Cardiac muscle cell (in vitro differentiated cells and primary cell): ENCODE measurements around the gene NCBP3. TPM values are rescaled to one million over a fixed set of nuclear protein-coding genes. Genes with fewer than 3 reads are reported as not detected.
A peak's percentile ranks its signal among the peaks of the same experiment; 100 is the strongest.

ENCODE experiments used
- DNase-seq, 2 donors: peaks; one replicate each; pipeline versions ENCODE4 v3.0.0 to v3.0.0-alpha.2; 2010 to 2017; ENCODE audit warnings: low read depth in 1 of 2, low spot score in 1 of 2
- H3K27ac ChIP-seq: fragments of 200-600 bp; sonication (generic); 2 replicates; pipeline ENCODE4 v1.5.1; 2016
- H3K27me3 ChIP-seq: fragments of 200-600 bp; sonication (generic); 2 replicates; pipeline ENCODE4 v1.6.0; 2016; ENCODE audit warnings: control low read depth
- H3K36me3 ChIP-seq: fragments of 200-600 bp; sonication (generic); 2 replicates; pipeline ENCODE4 v1.5.1; 2016; ENCODE audit warnings: control low read depth
- H3K4me1 ChIP-seq: fragments of 200-600 bp; sonication (generic); 2 replicates; pipeline ENCODE4 v1.8.1; 2017; ENCODE audit warnings: low read depth, mild to moderate bottlenecking, mixed run types
- H3K4me3 ChIP-seq: fragments of 200-600 bp; sonication (generic); 2 replicates; pipeline ENCODE4 v1.5.1; 2016; ENCODE audit warnings: mild to moderate bottlenecking
- H3K9me3 ChIP-seq: fragments of 200-600 bp; sonication (generic); 2 replicates; pipeline ENCODE4 v1.5.1; 2017; ENCODE audit warnings: low read depth, mild to moderate bottlenecking, control low read depth
- polyA plus RNA-seq: library from polyadenylated mRNA; unstranded; fragments of >200 nt; fragmentation: Nextera tagmentation; extraction: Ambion mirVana; gene quantifications from 2 replicates; pipeline ENCODE4 v1.2.1, GENCODE V29; 2016
- total RNA-seq: library from RNA; depleted of rRNA; stranded (reverse); fragments of >200 nt; gene quantifications from 2 replicates; pipeline ENCODE4 v1.2.3, GENCODE V29; 2016
- TF ChIP-seq, protein P1 (sequence below): IDR thresholded peaks from 2 replicates; pipeline ENCODE4 v1.5.1; 2012; ENCODE audit warnings: low read depth, mild to moderate bottlenecking, low read length

The NCBP3 gene
- total and polyA plus RNA-seq, 2 experiments from 2014 or later = 27.0 to 32.2 TPM

- DNase-seq = no peak
- Histone ChIP-seq H3K4me3 (no peak overlapping the region), H3K4me1 (no peaks in the 10 kb centered on the region), H3K9me3 (no peaks in the 10 kb centered on the region), H3K36me3 (peaks cover 89% of the 10 kb centered on the region), H3K27ac (no peak overlapping the region), H3K27me3 (no peaks in the 10 kb centered on the region)
- TF ChIP-seq, protein P1, sequence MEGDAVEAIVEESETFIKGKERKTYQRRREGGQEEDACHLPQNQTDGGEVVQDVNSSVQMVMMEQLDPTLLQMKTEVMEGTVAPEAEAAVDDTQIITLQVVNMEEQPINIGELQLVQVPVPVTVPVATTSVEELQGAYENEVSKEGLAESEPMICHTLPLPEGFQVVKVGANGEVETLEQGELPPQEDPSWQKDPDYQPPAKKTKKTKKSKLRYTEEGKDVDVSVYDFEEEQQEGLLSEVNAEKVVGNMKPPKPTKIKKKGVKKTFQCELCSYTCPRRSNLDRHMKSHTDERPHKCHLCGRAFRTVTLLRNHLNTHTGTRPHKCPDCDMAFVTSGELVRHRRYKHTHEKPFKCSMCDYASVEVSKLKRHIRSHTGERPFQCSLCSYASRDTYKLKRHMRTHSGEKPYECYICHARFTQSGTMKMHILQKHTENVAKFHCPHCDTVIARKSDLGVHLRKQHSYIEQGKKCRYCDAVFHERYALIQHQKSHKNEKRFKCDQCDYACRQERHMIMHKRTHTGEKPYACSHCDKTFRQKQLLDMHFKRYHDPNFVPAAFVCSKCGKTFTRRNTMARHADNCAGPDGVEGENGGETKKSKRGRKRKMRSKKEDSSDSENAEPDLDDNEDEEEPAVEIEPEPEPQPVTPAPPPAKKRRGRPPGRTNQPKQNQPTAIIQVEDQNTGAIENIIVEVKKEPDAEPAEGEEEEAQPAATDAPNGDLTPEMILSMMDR = no peak
Observed at GRCh38 chr17:3821101-3821500, 24.9 kb downstream of the NCBP3 start.

DNA sequence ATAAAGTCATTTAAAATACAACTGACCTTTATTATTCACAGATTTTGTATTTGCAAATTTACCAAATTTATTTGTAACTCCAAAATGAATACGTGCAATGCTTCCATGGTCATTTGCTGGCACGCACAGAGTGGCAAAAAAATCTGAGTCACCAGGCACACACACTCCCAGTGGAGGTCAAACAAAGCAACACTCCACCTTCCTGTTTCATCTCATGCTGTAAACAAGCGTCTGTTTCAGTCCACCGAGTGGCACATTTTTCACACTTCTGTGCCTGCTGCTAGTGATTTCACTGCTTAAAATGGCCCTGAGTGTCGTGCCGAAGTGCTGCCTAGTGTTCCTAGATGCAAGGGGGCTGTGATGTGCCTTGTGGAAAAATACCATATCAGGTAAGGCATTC is 27.3 kb downstream of the NCBP3 start:
- no peak overlapping the region for H3K4me3 ChIP-seq
- DNase-seq = no peak
- H3K36me3 ChIP-seq = peaks cover 86% of the 10 kb centered on the region
- TF ChIP-seq, protein P1 = no peak
- no peaks in the 10 kb centered on the region for H3K27me3 ChIP-seq
- H3K4me1 ChIP-seq = no peaks in the 10 kb centered on the region
- no peaks in the 10 kb centered on the region for H3K9me3 ChIP-seq
- no peak overlapping the region for H3K27ac ChIP-seq

- TF ChIP-seq, protein P1 = no peak
- H3K9me3 ChIP-seq = no peaks in the 10 kb centered on the region
- no peak overlapping the region for H3K27ac ChIP-seq
- H3K4me1 ChIP-seq = no peaks in the 10 kb centered on the region
- H3K36me3 ChIP-seq = peaks cover 91% of the 10 kb centered on the region
- no peak for DNase-seq
- H3K4me3 ChIP-seq = no peak overlapping the region
- no peaks in the 10 kb centered on the region for H3K27me3 ChIP-seq
Observed at GRCh38 chr17:3817851-3818605, 28.0 kb downstream of the NCBP3 start.

DNA sequence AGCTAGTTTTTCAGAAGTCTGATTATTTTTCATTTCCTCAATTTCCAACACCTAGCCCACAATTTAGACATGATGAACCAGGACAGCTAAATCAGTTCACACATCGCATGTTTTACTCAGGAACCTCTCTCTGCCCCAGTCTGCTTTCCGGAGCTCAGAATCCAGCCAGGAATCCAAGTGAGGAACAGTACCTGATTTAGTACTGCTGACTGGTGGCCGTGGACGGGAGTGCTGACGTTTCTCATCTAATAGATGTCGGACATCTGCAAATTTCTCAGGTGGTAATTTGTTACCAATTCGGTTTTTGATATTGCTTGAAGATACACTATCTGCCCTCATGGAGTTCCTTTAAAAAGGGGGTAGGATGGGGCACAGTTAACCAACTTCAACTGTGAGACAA is 30.1 kb downstream of the NCBP3 start:
- Histone ChIP-seq H3K36me3 (peaks cover 90% of the 10 kb centered on the region), H3K27ac (peak overlapping the region; percentile 58), H3K4me1 (no peaks in the 10 kb centered on the region), H3K27me3 (no peaks in the 10 kb centered on the region), H3K9me3 (no peaks in the 10 kb centered on the region), H3K4me3 (no peak overlapping the region)
- DNase-seq = no peak
- TF ChIP-seq, protein P1 = no peak

- H3K4me1 ChIP-seq = no peaks in the 10 kb centered on the region
- no peak overlapping the region for H3K4me3 ChIP-seq
- TF ChIP-seq, protein P1 = no peak
- DNase-seq = no peak
- no peaks in the 10 kb centered on the region for H3K27me3 ChIP-seq
- no peaks in the 10 kb centered on the region for H3K9me3 ChIP-seq
- peaks cover 87% of the 10 kb centered on the region for H3K36me3 ChIP-seq
- peak overlapping the region; percentile 58 for H3K27ac ChIP-seq
Observed at GRCh38 chr17:3815122-3815521, 30.9 kb downstream of the NCBP3 start.
